Transverse colon (tissue), 4 donors: ENCODE data around the gene MRRF. TPM values are rescaled to one million over a fixed set of nuclear protein-coding genes. Genes with fewer than 3 reads are reported as not detected.
"Not testable (repeated sequence)": the region's sequence is repeated elsewhere in the genome, so short reads cannot be mapped to it uniquely, and the experiment has no call there.

Experiments used
- DNase-seq: peaks from one replicate; pipeline ENCODE4 v3.0.0-alpha.2; 2019
- H3K27ac ChIP-seq, 4 donors: fragments of 200-600 bp; sonication (generic); 2 replicates each; pipeline ENCODE4 v1.5.1; 2016 to 2018; ENCODE audit warnings: inconsistent platforms in 4 of 4
- H3K27me3 ChIP-seq: fragments of 200-600 bp; sonication (generic); 2 replicates; pipeline ENCODE4 v1.5.1; 2017; ENCODE audit warnings: inconsistent platforms
- H3K36me3 ChIP-seq, 4 donors: fragments of 200-600 bp; sonication (generic); 2 replicates each; pipeline ENCODE4 v1.5.1; 2017 to 2019; ENCODE audit warnings: inconsistent platforms in 4 of 4
- H3K4me1 ChIP-seq, 4 donors: fragments of 200-600 bp; sonication (generic); 2 replicates each; pipeline ENCODE4 v1.5.1; 2017 to 2020; ENCODE audit warnings: inconsistent platforms in 4 of 4
- H3K4me3 ChIP-seq, 4 donors: fragments of 200-600 bp; sonication (generic); 1 replicate in 1 of 4; 2 replicates in 3 of 4; pipeline versions ENCODE4 v1.5.1 to v1.6.1; 2017 to 2019; ENCODE audit warnings: inconsistent platforms in 4 of 4
- H3K9me3 ChIP-seq, 2 donors: fragments of 200-600 bp; sonication (generic); 2 replicates each; pipeline ENCODE4 v1.5.1; 2017 to 2019; ENCODE audit warnings: inconsistent platforms in 2 of 2
- CTCF ChIP-seq, 5 experiments: fragments of 200-600 bp in 3 of 5; fragments of 450-650 bp in 2 of 5; sonication (generic) in 3 of 5; IDR thresholded peaks; 1 replicate in 2 of 5; 2 replicates in 3 of 5; pipeline ENCODE4 v1.5.1; 2016 to 2017; ENCODE audit warnings: antibody characterized with exemption in 5 of 5, inconsistent platforms in 3 of 5, mild to moderate bottlenecking in 2 of 5, moderate library complexity in 1 of 5
- EP300 ChIP-seq: sonication (generic); formaldehyde crosslinking; IDR thresholded peaks from one replicate; pipeline ENCODE4 v1.6.1; 2017; ENCODE audit warnings: antibody characterized with exemption, low read depth
- POLR2A ChIP-seq: fragments of 450-650 bp; IDR thresholded peaks from one replicate; pipeline ENCODE4 v1.6.1; 2016; ENCODE audit warnings: antibody characterized with exemption, mild to moderate bottlenecking, moderate library complexity
- POLR2AphosphoS5 ChIP-seq, 3 donors: sonication (generic); formaldehyde crosslinking; IDR thresholded peaks; one replicate each; pipeline ENCODE4 v1.6.1; 2016; ENCODE audit warnings: antibody characterized with exemption in 3 of 3
- WGBS, 2 donors: methylation state at CpG; one replicate each; pipeline ENCODE4 v1.1.5; 2018; ENCODE audit warnings: low coverage in 1 of 2; 5-methylcytosine and 5-hydroxymethylcytosine counted together
- in situ Hi-C, 4 donors: fragments of 200-750 bp; cut with MboI; loops; one replicate each; pipeline versions ENCODE4 v1.15.0 to v1.15.1; 2017; ENCODE audit warnings: low sequenced_read_pairs in 3 of 4, low pct_ligation_motif_present in 1 of 4, low pct_unique_long_range_greater_than_20kb in 1 of 4
- intact Hi-C: fragments of 100-400 bp; cut with DNase I; formaldehyde crosslinking; loops from one replicate; pipeline ENCODE4 v1.15.1; 2023; ENCODE audit warnings: low total_unique reads
- total RNA-seq, 4 donors: library from RNA; depleted of rRNA; stranded (reverse); fragments of >200 nt; gene quantifications; one replicate each; pipeline ENCODE4 v1.1.0, GENCODE V29; 2016

The MRRF gene
- total RNA-seq, 4 donors from 2014 or later: 46.0 to 142 (median 53.6) TPM

GRCh38 chr9:122322553-122322952, 57.9 kb downstream of the MRRF start:
- TF ChIP-seq POLR2AphosphoS5 (IDR thresholded peaks at IDR 0.05) (no peak), CTCF (IDR thresholded peaks at IDR 0.05) (no peak), POLR2A (no peak), EP300 (no peak)
- 73 to 100% methylated on average over 1 to 2 of the region's 2 CpGs for WGBS, 2 donors
- Histone ChIP-seq H3K4me3 (no peak overlapping the region), H3K36me3 (peaks cover 0 to 14% (median 0%) of the 10 kb centered on the region in 4 donors), H3K9me3 (no peaks in the 10 kb centered on the region), H3K4me1 (peaks cover 0 to 9% (median 2%) of the 10 kb centered on the region in 4 donors), H3K27ac (peak overlapping the region in 1 of 4 donors; percentile 1), H3K27me3 (no peaks in the 10 kb centered on the region)
- intact Hi-C loops: no loop called here
- no peak for DNase-seq
- in situ Hi-C loops: no loop called here

- in situ Hi-C loops, H3K27me3 ChIP-seq, H3K9me3 ChIP-seq, H3K4me3 ChIP-seq, DNase-seq, intact Hi-C loops, H3K4me1 ChIP-seq: not testable (repeated sequence)
- H3K36me3 ChIP-seq: peaks cover 0 to 14% (median 0%) of the 10 kb centered on the region in 4 donors
- 64 to 65% methylated on average over 1 of the region's 1 CpG for WGBS, 2 donors
- peak overlapping the region in 2 of 4 donors; percentile 25 to 46 for H3K27ac ChIP-seq
Measured at GRCh38 chr9:122324665-122325064, 60.0 kb downstream of the MRRF start.

- in situ Hi-C loops: no loop called here
- 36 to 37% methylated on average over 1 of the region's 1 CpG for WGBS, 2 donors
- no peak for DNase-seq
Measured at GRCh38 chr9:122325124-122325523, 60.4 kb downstream of the MRRF start.

GRCh38 chr9:122327175-122327574, 62.5 kb downstream of the MRRF start:
- TF ChIP-seq EP300 (no peak), CTCF (IDR thresholded peaks at IDR 0.05) (no peak), POLR2AphosphoS5 (IDR thresholded peaks at IDR 0.05) (no peak), POLR2A (no peak)
- no peak for DNase-seq

More at GRCh38 chr9:122325124-122325523, 60.4 kb downstream of the MRRF start:
- peaks cover 0 to 14% (median 0%) of the 10 kb centered on the region in 4 donors for H3K36me3 ChIP-seq
- intact Hi-C loops: no loop called here
- H3K4me3 ChIP-seq: no peak overlapping the region
- peak overlapping the region in 2 of 4 donors; percentile 25 to 46 for H3K27ac ChIP-seq
- no peak for TF ChIP-seq CTCF (IDR thresholded peaks at IDR 0.05)
- TF ChIP-seq POLR2A: no peak
- no peak for TF ChIP-seq EP300
- no peak for TF ChIP-seq POLR2AphosphoS5 (IDR thresholded peaks at IDR 0.05)
- H3K4me1 ChIP-seq: peaks cover 0 to 9% (median 2%) of the 10 kb centered on the region in 4 donors
- H3K9me3 ChIP-seq: no peaks in the 10 kb centered on the region
- H3K27me3 ChIP-seq: no peaks in the 10 kb centered on the region

GRCh38 chr9:122329597-122329996, 64.9 kb downstream of the MRRF start:
- Histone ChIP-seq H3K27me3 (no peaks in the 10 kb centered on the region), H3K4me3 (no peak overlapping the region), H3K27ac (no peak overlapping the region), H3K9me3 (no peaks in the 10 kb centered on the region), H3K4me1 (no peaks in the 10 kb centered on the region), H3K36me3 (no peaks in the 10 kb centered on the region)
- in situ Hi-C loops: no loop called here
- no peak for DNase-seq
- 77% methylated on average over 3 of the region's 3 CpGs; no CpG with 5 or more reads in 1 of the 2 donors for WGBS, 2 donors
- TF ChIP-seq POLR2A (no peak), POLR2AphosphoS5 (IDR thresholded peaks at IDR 0.05) (no peak), CTCF (IDR thresholded peaks at IDR 0.05) (no peak), EP300 (no peak)
- intact Hi-C loops: no loop called here

More at GRCh38 chr9:122327175-122327574, 62.5 kb downstream of the MRRF start:
- WGBS, 2 donors: 90 to 91% methylated on average over 2 of the region's 2 CpGs
- Histone ChIP-seq H3K9me3 (no peaks in the 10 kb centered on the region), H3K27me3 (no peaks in the 10 kb centered on the region), H3K36me3 (peaks cover 0 to 14% (median 0%) of the 10 kb centered on the region in 4 donors), H3K27ac (no peak overlapping the region), H3K4me1 (no peaks in the 10 kb centered on the region), H3K4me3 (no peak overlapping the region)
- intact Hi-C loops: no loop called here
- in situ Hi-C loops: no loop called here

GRCh38 chr9:122330466-122330865, 65.8 kb downstream of the MRRF start:
- in situ Hi-C loops, intact Hi-C loops: not testable (repeated sequence)

More at GRCh38 chr9:122330466-122330865, 65.8 kb downstream of the MRRF start:
- WGBS, 2 donors: 81 to 90% methylated on average over 5 to 6 of the region's 6 CpGs
- H3K4me1 ChIP-seq, H3K27ac ChIP-seq, H3K4me3 ChIP-seq, H3K9me3 ChIP-seq, DNase-seq, H3K36me3 ChIP-seq, H3K27me3 ChIP-seq: not testable (repeated sequence)
